Esophagus squamous epithelium (tissue), 4 donors: ENCODE results near the gene BABAM2.

Experiments
- CTCF ChIP-seq, 6 experiments: fragments of 450-650 bp in 4 of 6; fragments of 200-600 bp in 2 of 6; sonication (generic) in 2 of 6; IDR thresholded peaks; one replicate each; pipeline ENCODE4 v1.5.1; 2016 to 2019; ENCODE audit warnings: antibody characterized with exemption in 6 of 6, mild to moderate bottlenecking in 4 of 6, moderate library complexity in 4 of 6
- POLR2A ChIP-seq, 4 donors: fragments of 450-650 bp; IDR thresholded peaks; one replicate each; pipeline ENCODE4 v1.6.1; 2017; ENCODE audit warnings: antibody characterized with exemption in 4 of 4, mild to moderate bottlenecking in 4 of 4, moderate library complexity in 3 of 4

DNA sequence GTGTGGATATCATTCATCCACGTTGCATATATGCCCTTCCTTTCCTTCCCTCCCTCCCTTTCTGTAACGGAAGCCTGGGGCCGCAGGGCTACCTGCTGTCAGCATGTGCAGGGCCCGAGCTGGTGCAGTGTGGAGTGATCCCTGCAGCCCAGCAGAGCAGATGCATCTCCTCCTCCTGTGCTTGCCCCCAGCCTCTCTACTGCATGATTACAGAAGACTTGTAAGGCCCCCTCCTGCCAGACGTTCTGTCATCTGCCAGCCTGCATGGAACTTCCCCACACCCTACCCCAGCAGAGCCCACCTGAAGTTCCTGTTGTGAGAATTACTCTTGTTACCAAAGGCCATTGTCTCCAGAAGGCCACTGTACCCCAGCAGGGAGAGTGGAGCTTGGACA lies 434.6 kb downstream of the BABAM2 start:
- TF ChIP-seq POLR2A (IDR thresholded peaks at IDR 0.05) (no peak), CTCF (IDR thresholded peaks at IDR 0.05) (no peak)
